ENCODE measurements around the gene GRID1.

Gene GRID1

GRCh38 chr10:86346799-86347665 is 19.6 kb downstream of the GRID1 start:
- Histone ChIP-seq H3K9me3 (ENCODE audit: low read length) (no peaks in the 10 kb centered on the region), H4K20me1 (ENCODE audit: insufficient read depth, low read length) (no peaks in the 10 kb centered on the region), H3K4me2 (ENCODE audit: low read length) (no peak overlapping the region), H3K27ac (ENCODE audit: low read depth, low read length, poor library complexity, severe bottlenecking) (no peak overlapping the region), H3K4me1 (ENCODE audit: insufficient read depth, low read length, severe bottlenecking) (no peaks in the 10 kb centered on the region), H3K27me3 (ENCODE audit: insufficient read depth, low read length) (0 out of 2 replicates have a peak, but pooled peaks cover 6% of the 10 kb centered on the region), H3K9ac (ENCODE audit: low read length) (no peak overlapping the region), H2AFZ (ENCODE audit: low read length) (no peak overlapping the region), H3K36me3 (ENCODE audit: insufficient read depth, low read length) (no peaks in the 10 kb centered on the region), H3K79me2 (ENCODE audit: insufficient read depth, low read length) (no peaks in the 10 kb centered on the region), H3F3A (ENCODE audit: insufficient read depth, low read length) (no peaks in the 10 kb centered on the region), H3K9me2 (ENCODE audit: low read depth, low read length) (no peaks in the 10 kb centered on the region), H3K4me3 (ENCODE audit: low read depth, low read length, poor library complexity, severe bottlenecking) (no peak overlapping the region)
- TF ChIP-seq CTCF (IDR thresholded peaks at IDR 0.05; ENCODE audit: low read length): no peak
- no peak for TF ChIP-seq EZH2 (IDR thresholded peaks at IDR 0.05; ENCODE audit: borderline replicate concordance, low read length)

- Histone ChIP-seq H3K4me1 (ENCODE audit: insufficient read depth, low read length, severe bottlenecking) (no peaks in the 10 kb centered on the region), H2AFZ (ENCODE audit: low read length) (no peak overlapping the region), H3F3A (ENCODE audit: insufficient read depth, low read length) (no peaks in the 10 kb centered on the region), H3K79me2 (ENCODE audit: insufficient read depth, low read length) (no peaks in the 10 kb centered on the region), H3K27me3 (ENCODE audit: insufficient read depth, low read length) (0 out of 2 replicates have a peak, but pooled peaks cover 6% of the 10 kb centered on the region), H3K4me2 (ENCODE audit: low read length) (no peak overlapping the region), H3K27ac (ENCODE audit: low read depth, low read length, poor library complexity, severe bottlenecking) (no peak overlapping the region), H3K36me3 (ENCODE audit: insufficient read depth, low read length) (no peaks in the 10 kb centered on the region), H3K9ac (ENCODE audit: low read length) (no peak overlapping the region), H3K9me2 (ENCODE audit: low read depth, low read length) (no peaks in the 10 kb centered on the region), H4K20me1 (ENCODE audit: insufficient read depth, low read length) (no peaks in the 10 kb centered on the region), H3K4me3 (ENCODE audit: low read depth, low read length, poor library complexity, severe bottlenecking) (no peak overlapping the region), H3K9me3 (ENCODE audit: low read length) (no peaks in the 10 kb centered on the region)
- TF ChIP-seq CTCF (IDR thresholded peaks at IDR 0.05; ENCODE audit: low read length) (no peak), EZH2 (IDR thresholded peaks at IDR 0.05; ENCODE audit: borderline replicate concordance, low read length) (no peak)
Observed at GRCh38 chr10:86345859-86346798, 20.5 kb downstream of the GRID1 start.

GRCh38 chr10:86345296-86345858 is 21.2 kb downstream of the GRID1 start:
- H3K9ac ChIP-seq (ENCODE audit: low read length): no peak overlapping the region
- no peaks in the 10 kb centered on the region for H3K9me3 ChIP-seq (ENCODE audit: low read length)
- H3F3A ChIP-seq (ENCODE audit: insufficient read depth, low read length): no peaks in the 10 kb centered on the region
- H3K27ac ChIP-seq (ENCODE audit: low read depth, low read length, poor library complexity, severe bottlenecking): no peak overlapping the region
- H3K36me3 ChIP-seq (ENCODE audit: insufficient read depth, low read length): no peaks in the 10 kb centered on the region
- no peaks in the 10 kb centered on the region for H3K9me2 ChIP-seq (ENCODE audit: low read depth, low read length)
- H3K4me1 ChIP-seq (ENCODE audit: insufficient read depth, low read length, severe bottlenecking): no peaks in the 10 kb centered on the region
- H4K20me1 ChIP-seq (ENCODE audit: insufficient read depth, low read length): no peaks in the 10 kb centered on the region
- H3K4me2 ChIP-seq (ENCODE audit: low read length): no peak overlapping the region
- no peak overlapping the region for H3K4me3 ChIP-seq (ENCODE audit: low read depth, low read length, poor library complexity, severe bottlenecking)
- H2AFZ ChIP-seq (ENCODE audit: low read length): no peak overlapping the region
- H3K79me2 ChIP-seq (ENCODE audit: insufficient read depth, low read length): no peaks in the 10 kb centered on the region
- TF ChIP-seq CTCF (IDR thresholded peaks at IDR 0.05; ENCODE audit: low read length) (no peak), EZH2 (IDR thresholded peaks at IDR 0.05; ENCODE audit: borderline replicate concordance, low read length) (no peak)
- H3K27me3 ChIP-seq (ENCODE audit: insufficient read depth, low read length): 0 out of 2 replicates have a peak, but pooled peaks cover 5% of the 10 kb centered on the region
